MM.1S (cell line): Measurements from ENCODE around the gene WHRN.

Source experiments
- EZH2 ChIP-seq: fragments of 300-600 bp; sonication (generic); optimal IDR thresholded peaks from 2 replicates; pipeline ENCODE3; 2017; ENCODE audit warnings: low read depth, mild to moderate bottlenecking, antibody characterized with exemption, low read length, mixed read lengths
- TF ChIP-seq, protein P1 (sequence below): fragments of 300-600 bp; sonication (generic); IDR thresholded peaks from 2 replicates; pipeline ENCODE4 v1.5.1; 2016; ENCODE audit warnings: antibody characterized with exemption, low read length, mixed read lengths

GRCh38 chr9:114386361-114386885 lies 118.8 kb downstream of the WHRN start:
- TF ChIP-seq, protein P1, sequence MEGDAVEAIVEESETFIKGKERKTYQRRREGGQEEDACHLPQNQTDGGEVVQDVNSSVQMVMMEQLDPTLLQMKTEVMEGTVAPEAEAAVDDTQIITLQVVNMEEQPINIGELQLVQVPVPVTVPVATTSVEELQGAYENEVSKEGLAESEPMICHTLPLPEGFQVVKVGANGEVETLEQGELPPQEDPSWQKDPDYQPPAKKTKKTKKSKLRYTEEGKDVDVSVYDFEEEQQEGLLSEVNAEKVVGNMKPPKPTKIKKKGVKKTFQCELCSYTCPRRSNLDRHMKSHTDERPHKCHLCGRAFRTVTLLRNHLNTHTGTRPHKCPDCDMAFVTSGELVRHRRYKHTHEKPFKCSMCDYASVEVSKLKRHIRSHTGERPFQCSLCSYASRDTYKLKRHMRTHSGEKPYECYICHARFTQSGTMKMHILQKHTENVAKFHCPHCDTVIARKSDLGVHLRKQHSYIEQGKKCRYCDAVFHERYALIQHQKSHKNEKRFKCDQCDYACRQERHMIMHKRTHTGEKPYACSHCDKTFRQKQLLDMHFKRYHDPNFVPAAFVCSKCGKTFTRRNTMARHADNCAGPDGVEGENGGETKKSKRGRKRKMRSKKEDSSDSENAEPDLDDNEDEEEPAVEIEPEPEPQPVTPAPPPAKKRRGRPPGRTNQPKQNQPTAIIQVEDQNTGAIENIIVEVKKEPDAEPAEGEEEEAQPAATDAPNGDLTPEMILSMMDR = no peak
- TF ChIP-seq EZH2 = no peak
